AG08396 (cell line): ENCODE data around the gene CD180.

Experiments
- DNase-seq: peaks from one replicate; pipeline ENCODE4 v3.0.0; 2012; ENCODE audit warnings: low spot score, mixed read lengths

CD180 gene

DNA sequence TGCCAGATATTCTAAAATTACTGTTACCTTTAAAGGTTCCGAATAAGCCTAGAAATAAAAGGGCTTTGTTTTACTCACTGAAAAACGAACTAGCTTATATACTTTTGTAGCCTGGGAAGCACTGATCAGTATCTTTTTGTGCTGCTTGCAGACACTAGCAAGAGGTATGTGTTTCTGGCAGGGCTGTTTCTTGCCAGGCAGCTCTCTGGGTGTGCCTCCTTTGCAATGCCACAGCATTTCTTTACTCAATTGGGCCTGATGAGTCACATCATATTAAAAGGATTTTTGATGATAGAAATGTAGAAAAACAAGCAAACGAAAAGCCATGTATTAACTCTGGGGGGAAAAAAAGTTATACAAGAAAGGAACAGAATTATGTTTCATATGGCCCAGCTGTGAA, 35.6 kb downstream of the CD180 start:
- peak; percentile 83 for DNase-seq

DNA sequence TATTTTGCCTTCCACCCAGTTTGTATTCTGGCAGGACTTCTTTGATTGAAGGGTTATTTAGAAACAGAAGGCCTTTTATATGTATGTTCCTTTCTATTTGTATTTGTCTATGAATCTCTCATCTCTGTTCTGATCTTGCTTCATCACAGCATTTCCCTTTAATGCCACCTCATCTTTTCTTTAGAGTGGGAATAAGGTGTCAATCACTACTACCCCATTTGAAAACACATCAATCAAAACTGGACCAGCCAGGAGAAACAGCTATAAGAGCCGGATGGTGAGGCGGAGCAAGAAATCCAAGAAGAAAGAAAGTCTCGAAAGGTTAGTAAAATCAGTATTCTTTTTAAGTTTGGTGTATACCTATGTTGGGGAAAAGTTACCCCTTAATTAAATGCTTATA, 36.3 kb downstream of the CD180 start:
- DNase-seq, result no peak

DNA sequence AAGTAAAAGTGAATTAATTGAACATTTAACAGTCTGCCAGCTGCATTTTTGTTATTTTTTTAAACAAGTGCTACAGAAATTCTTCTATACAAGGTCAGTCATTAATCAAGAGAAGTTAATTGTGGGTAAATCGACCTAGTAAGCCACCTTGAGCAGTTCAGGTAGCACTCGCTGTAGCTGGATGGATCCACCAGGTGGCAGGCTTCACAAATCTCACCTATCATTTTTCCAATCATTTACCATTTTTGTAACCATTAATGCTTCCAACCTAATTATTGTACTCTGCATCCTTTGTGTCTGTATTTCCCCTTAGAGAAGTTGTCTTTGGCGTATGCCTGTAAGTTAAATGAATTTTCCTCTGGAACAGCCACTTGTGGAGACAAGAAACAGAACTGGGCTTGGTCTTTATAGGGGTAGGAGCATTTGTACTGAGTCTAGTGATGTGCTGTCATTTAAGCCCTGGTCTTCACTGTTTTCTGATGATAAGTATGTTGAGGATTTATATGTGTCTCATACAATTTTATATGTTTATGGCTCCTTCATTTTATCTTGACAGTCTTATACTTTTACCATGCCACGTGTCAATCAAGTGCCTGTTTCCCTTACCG, 39.5 kb downstream of the CD180 start:
- peak; percentile 31 for DNase-seq

DNA sequence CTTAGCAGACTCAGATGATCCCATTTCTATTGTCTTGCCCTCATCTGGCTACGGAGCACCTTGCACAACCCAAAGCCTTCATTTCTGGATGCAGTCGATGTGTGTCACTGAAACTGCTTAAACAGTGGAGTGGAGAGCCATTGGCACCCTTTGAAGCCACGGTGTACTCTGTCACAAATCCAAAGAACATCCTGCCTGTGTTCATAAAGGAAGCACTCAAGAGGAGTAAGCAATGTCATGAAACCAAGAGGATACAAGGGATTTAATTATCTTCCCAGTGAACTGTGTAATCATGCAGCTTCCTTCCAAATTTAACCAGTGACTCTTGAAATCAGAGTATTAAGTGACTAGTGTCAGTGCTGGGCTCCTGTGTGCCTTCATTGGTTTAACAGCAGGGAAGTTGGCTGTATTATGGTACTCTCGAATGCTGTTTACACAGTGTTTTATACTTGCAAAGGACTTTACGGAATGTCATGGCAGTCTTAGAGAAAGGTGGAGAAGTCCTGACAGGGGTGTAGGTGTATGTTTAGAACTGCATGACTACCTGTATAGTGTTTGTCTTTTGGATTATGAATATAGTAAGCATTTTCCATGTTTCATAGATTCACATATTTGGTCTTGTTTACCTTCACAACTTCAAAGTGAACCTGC, 41.9 kb downstream of the CD180 start:
- no peak for DNase-seq

DNA sequence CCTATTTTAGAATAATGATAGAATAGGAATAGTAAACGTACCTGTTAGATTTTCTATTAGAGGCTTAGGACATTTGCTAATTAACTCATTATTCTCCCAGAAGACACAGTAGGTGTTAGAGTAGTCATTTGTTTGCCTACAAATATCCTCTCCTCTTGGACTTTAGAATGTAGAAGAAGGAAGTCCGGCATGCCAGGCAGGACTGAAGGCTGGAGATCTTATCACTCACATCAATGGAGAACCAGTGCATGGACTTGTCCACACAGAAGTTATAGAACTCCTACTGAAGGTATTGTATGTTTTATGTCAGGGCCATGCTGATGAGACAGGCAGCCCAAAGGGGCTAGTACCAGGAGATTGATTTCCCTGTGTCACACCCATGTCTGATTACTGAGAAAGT, 43.3 kb downstream of the CD180 start:
- no peak for DNase-seq

DNA sequence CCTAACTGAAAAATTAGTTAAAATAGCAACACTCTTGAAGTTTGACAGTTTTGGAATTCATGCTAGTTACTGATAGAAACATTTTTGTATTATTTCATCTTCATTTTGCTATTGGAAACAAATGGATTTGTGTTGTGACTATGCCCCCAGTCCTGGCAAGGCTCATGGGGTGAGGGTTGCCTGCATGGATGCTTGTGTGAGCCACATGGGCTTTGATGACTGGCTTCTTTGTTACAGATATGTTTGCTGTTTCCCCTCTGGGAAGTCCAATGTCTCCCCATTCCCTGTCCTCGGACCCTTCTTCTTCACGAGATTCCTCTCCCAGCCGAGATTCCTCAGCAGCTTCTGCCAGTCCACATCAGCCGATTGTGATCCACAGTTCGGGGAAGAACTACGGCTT, 44.2 kb downstream of the CD180 start:
- no peak for DNase-seq

DNA sequence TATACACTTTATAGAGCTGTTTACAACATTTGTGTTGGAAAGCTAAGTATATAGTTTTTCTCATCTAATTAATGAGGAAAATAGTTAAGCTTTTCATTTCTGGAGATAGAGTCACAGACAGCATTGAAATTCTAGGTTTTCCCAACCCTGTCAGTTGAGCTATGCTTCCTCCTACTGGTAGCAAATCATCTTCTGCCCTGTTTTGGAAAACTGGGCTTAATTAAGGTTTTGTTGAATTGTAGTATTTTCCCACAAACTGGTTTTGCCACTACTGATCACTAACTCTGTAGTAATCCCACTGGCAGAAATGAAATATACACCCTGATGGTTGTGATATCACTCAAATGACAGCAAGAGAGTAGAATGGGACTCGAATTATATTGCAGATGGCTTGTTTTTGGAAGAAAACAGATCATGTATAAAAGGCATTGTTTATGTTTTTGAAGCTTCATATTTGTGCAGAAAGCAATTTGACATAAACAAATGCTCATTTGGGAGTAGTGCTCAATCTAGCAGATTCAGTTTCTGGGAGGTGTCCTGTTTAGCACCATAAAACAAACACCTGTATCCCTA, 46.6 kb downstream of the CD180 start:
- DNase-seq, result peak; percentile 50

- no peak for DNase-seq
These were observed 47.3 kb downstream of the CD180 start for GRCh38 chr5:67149057-67149950.

GRCh38 chr5:67147760-67148159, 48.8 kb downstream of the CD180 start:
- no peak for DNase-seq

DNA sequence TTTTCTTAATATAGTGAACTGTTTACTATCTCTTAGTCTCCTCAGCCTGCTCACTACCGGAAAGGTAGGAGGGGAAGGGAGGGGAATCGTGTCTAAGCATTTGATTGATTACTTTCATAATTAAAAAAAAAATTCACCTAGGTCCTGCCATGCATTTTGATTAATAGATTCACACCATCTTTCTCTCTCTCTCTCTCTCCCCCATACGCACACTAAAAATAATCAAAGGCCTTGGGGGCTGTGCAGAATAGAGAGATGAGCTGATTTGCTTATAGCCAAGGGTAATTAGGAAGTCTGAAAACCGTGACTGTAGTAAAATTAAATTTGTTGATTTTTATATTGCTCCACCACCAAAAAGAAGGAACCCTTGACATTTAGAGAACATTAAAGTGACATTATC, 49.6 kb downstream of the CD180 start:
- no peak for DNase-seq

- DNase-seq, result no peak
These were observed 50.0 kb downstream of the CD180 start for GRCh38 chr5:67146574-67146973.

- no peak for DNase-seq
These were observed 52.4 kb downstream of the CD180 start for GRCh38 chr5:67144183-67144639.

- DNase-seq, result no peak
These were observed 53.0 kb downstream of the CD180 start for GRCh38 chr5:67143549-67143948.

DNA sequence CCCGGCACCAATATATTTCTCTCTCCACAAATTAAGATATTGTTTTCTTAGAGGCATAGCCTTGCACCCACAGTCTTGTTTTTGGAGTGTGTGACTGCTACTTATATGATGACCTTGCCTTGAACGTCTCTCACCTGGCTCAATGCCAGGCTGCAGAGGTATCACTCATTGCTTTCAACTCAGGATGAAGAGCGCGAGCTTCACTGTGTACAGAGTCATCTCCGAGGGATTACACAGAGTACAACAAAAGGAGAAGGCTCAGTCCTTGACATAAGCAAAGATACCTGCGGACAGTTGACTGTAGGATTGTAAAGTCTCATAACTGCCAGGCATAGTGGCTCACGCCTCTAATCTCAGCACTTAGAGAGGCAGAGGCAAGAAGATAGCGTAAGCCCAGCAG, 53.8 kb downstream of the CD180 start:
- DNase-seq, result no peak

DNA sequence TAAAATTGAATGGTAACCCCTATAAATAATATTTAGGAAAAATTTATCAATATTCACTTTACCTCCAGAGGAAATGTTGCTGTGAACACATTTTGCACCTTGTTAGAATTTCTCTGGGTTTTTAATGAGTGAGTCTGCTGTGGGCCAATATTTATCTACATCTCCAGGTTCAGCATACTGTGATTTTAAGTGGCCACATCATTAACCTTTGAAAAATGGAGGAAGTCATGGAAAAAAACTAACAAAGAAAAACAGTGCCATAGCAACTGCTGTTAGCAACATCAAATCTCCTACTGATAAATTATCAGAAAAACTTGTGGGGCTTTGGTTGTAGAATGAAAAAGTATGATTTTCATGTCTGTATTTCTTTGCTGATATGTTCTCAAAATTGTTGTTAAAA, 55.0 kb downstream of the CD180 start:
- DNase-seq, result no peak

- no peak for DNase-seq
These were observed 56.2 kb downstream of the CD180 start for GRCh38 chr5:67140413-67140812.

GRCh38 chr5:67139030-67139429, 57.6 kb downstream of the CD180 start:
- no peak for DNase-seq

DNA sequence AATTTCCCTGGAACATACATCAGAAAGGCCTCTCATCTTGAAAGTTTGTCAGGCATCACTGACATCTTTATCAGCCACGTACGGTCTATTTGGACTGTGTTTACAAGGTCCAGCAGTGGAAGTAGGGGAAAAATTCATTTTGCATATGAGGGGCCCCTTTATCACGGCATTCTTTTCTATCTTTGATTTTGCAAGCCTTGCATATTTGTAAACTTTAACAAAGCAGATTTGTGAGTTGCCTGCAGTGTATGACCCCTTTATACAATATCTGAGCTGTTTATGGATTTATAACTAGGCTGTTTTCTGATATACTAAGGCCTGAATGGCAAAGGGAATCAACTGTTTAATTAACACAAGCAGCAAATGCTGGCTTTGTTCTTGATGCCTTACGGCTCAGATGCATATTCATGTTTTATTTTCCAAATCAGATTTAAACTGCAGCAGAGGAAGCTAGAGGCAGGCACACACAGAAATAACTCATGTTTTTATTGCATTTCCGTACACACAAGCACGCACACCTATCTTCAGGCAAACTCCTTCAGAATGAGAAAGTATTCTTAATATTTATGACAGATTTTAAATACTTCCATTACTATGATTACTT, 61.1 kb downstream of the CD180 start:
- no peak for DNase-seq

DNA sequence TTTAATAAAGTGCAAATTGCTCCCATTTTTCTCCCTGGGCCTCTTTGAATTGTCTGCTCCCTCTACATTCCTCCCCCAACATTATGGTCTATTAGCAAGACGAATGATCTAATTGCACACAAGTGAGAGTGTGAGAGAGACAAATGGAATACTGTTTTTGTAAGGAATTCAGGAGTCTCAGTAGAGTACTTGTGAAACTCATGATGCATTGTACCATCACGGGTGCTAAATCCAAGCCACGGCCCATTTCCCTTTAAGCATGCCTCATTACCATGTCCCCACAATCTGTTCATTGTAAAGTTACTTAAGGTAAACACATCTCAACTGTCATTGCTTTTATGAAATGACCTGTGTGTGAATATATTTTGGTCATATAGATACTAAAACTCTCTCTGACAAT, 62.8 kb downstream of the CD180 start:
- no peak for DNase-seq

DNA sequence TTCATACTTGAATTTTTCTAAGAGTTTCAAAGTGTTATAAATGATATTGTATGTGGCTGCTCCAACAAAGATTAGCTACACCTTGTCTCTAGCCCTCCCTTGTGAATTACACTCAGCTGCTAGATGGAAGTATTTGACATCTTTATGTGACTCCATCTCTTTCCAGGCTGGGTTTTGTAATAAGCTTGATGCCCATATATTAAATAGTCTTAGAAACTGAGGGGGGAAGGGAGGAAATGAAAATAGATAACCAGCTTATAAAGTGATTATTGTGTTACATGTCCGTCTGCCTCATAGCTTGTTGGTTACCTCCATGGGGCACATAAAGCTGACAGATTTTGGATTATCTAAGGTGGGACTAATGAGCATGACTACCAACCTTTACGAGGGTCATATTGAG, 63.4 kb downstream of the CD180 start:
- DNase-seq, result no peak

DNA sequence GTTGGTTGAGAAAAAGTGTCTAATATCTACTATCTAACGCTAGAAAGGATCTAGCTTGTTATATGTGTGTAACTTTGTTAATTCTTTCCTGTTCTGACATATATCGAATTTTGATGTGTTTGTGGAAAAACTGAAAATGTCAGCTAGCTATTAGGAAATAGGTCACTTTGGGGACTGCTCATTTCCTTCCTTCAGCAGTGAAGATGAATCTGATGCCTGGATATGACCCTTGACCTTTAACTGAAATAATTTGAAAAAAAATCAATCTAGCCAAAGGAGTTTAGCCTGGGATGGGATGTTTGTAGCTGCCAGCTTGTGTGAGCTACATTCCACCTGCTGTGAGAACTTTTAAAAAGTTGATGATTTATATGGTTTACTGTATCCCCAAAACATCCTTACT, 66.8 kb downstream of the CD180 start:
- no peak for DNase-seq
